Measurements from ENCODE around the gene SLC4A3. TPM values are rescaled to one million over a fixed set of nuclear protein-coding genes. Genes with fewer than 3 reads are reported as not detected.

The SLC4A3 gene
- total RNA-seq, 1 donor from 2014 or later = not detected

- TF ChIP-seq, protein P1, sequence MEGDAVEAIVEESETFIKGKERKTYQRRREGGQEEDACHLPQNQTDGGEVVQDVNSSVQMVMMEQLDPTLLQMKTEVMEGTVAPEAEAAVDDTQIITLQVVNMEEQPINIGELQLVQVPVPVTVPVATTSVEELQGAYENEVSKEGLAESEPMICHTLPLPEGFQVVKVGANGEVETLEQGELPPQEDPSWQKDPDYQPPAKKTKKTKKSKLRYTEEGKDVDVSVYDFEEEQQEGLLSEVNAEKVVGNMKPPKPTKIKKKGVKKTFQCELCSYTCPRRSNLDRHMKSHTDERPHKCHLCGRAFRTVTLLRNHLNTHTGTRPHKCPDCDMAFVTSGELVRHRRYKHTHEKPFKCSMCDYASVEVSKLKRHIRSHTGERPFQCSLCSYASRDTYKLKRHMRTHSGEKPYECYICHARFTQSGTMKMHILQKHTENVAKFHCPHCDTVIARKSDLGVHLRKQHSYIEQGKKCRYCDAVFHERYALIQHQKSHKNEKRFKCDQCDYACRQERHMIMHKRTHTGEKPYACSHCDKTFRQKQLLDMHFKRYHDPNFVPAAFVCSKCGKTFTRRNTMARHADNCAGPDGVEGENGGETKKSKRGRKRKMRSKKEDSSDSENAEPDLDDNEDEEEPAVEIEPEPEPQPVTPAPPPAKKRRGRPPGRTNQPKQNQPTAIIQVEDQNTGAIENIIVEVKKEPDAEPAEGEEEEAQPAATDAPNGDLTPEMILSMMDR (IDR thresholded peaks at IDR 0.05) = no peak
- no peaks in the 10 kb centered on the region for H3K9me3 Mint-ChIP-seq
- intact Hi-C loops (cut with micrococcal nuclease) = no loop called here
- no peaks in the 10 kb centered on the region for H3K4me1 Mint-ChIP-seq
- DNase-seq (no peak), ATAC-seq (ENCODE audit: low read depth) (no peak)
- peaks cover 13% of the 10 kb centered on the region for H3K27me3 Mint-ChIP-seq
- H3K36me3 Mint-ChIP-seq (ENCODE audit: low read depth) = peaks cover 15% of the 10 kb centered on the region
- H3K4me3 Mint-ChIP-seq = no peak overlapping the region
- CTCF ChIA-PET = no interaction called here
- H3K27ac Mint-ChIP-seq = no peak overlapping the region
- POLR2A ChIA-PET = no interaction called here
Measured at GRCh38 chr2:219619235-219619634, 8.2 kb upstream of the SLC4A3 start.

GRCh38 chr2:219620546-219620945 is 6.9 kb upstream of the SLC4A3 start:
- Mint-ChIP-seq H3K9me3 (no peaks in the 10 kb centered on the region), H3K4me3 (no peak overlapping the region), H3K4me1 (no peaks in the 10 kb centered on the region), H3K27ac (no peak overlapping the region), H3K27me3 (peaks cover 15% of the 10 kb centered on the region), H3K36me3 (ENCODE audit: low read depth) (peaks cover 2% of the 10 kb centered on the region)
- ATAC-seq (ENCODE audit: low read depth) (no peak), DNase-seq (no peak)
- intact Hi-C loops (cut with micrococcal nuclease) = no loop called here
- POLR2A ChIA-PET = no interaction called here
- CTCF ChIA-PET = no interaction called here
- TF ChIP-seq, protein P1 (IDR thresholded peaks at IDR 0.05) = no peak

DNA sequence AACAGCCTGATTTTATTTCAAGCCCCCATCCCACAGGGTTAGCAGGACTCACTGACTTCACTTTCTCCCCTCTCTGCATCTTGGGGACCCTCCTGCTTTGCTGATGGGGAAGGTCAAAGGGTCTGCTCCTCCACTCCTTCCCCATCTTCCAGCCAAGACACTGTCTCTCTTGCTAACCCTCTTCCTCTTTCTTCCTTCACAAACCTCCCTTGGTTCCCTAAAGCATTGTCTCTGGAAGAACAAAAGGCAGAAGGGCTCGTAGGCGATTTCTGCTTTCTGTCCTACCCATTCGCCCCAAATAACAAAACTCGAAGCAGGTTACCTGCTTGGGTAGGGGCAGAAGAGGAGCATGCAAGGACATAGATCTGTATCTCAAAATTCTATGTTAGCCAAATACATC is 5.5 kb upstream of the SLC4A3 start:
- no peak for DNase-seq
- Mint-ChIP-seq H3K9me3 (no peaks in the 10 kb centered on the region), H3K4me3 (no peak overlapping the region), H3K27me3 (peaks cover 25% of the 10 kb centered on the region), H3K36me3 (ENCODE audit: low read depth) (no peaks in the 10 kb centered on the region), H3K4me1 (peaks cover 2% of the 10 kb centered on the region), H3K27ac (no peak overlapping the region)
- intact Hi-C loops (cut with micrococcal nuclease) = no loop called here
- no peak for ATAC-seq (ENCODE audit: low read depth)
- CTCF ChIA-PET = no interaction called here
- TF ChIP-seq, protein P1 (IDR thresholded peaks at IDR 0.05) = no peak
- POLR2A ChIA-PET = no interaction called here

DNA sequence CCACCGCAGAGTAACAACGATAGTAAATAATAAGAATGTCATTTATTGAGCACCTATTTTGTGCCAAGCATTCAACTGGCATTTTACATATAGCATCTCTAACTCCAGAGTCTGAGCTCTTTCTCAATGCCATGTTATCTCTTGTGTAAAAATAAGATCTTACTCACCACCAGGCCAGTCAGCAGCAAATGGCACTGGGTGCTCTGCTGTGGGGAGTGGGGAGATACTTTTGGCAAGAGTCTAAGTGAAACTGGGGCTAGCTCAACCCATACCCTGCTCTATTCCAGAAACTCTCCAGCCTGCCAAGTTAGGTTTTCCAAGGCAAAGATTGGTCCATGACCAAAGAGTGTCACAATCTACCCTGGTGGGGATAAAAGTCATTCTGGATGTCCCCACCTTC is 5.0 kb upstream of the SLC4A3 start:
- H3K27me3 Mint-ChIP-seq = peaks cover 28% of the 10 kb centered on the region
- H3K27ac Mint-ChIP-seq = no peak overlapping the region
- no peaks in the 10 kb centered on the region for H3K9me3 Mint-ChIP-seq
- intact Hi-C loops (cut with micrococcal nuclease) = no loop called here
- H3K36me3 Mint-ChIP-seq (ENCODE audit: low read depth) = no peaks in the 10 kb centered on the region
- H3K4me1 Mint-ChIP-seq = peaks cover 5% of the 10 kb centered on the region
- H3K4me3 Mint-ChIP-seq = no peak overlapping the region
- TF ChIP-seq, protein P1 (IDR thresholded peaks at IDR 0.05) = no peak
- ChIA-PET POLR2A (no interaction called here), CTCF (no interaction called here)
- no peak for DNase-seq
- ATAC-seq (ENCODE audit: low read depth) = no peak

DNA sequence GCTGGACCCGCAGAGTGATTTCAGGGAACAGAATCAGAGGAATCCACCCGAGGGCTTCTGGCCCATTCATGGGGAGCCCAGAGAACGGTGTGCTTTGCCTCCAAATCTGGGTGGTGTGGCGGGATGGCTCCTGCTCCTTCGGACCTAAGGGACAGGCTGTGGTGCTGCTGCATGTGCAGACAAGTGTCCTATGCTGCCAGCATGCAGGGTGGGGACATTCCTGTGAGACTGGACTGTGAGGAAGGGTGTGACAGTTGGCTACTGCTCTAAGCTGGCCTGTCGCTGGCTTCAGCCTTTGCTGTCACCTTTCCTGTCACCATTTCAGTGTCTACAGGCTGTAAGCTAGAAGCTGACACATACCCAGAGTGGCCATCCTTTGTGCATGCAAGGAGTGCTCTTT is 2.9 kb upstream of the SLC4A3 start:
- Mint-ChIP-seq H3K4me1 (peaks cover 7% of the 10 kb centered on the region), H3K27me3 (peaks cover 43% of the 10 kb centered on the region), H3K9me3 (no peaks in the 10 kb centered on the region), H3K36me3 (ENCODE audit: low read depth) (no peaks in the 10 kb centered on the region), H3K27ac (no peak overlapping the region), H3K4me3 (no peak overlapping the region)
- DNase-seq (no peak), ATAC-seq (ENCODE audit: low read depth) (no peak)
- POLR2A ChIA-PET = no interaction called here
- CTCF ChIA-PET = no interaction called here
- intact Hi-C loops (cut with micrococcal nuclease) = no loop called here
- TF ChIP-seq, protein P1 (IDR thresholded peaks at IDR 0.05) = no peak
